Sciatic nerve (tissue), 2 donors: ENCODE results near the gene SOST. TPM values are rescaled to one million over a fixed set of nuclear protein-coding genes. Genes with fewer than 3 reads are reported as not detected.
"Not testable (repeated sequence)": the region's sequence is repeated elsewhere in the genome, so short reads cannot be mapped to it uniquely, and the experiment has no call there.

ENCODE experiments used
- ATAC-seq: fragments of 200-7000 bp; cut with Tn5 transposase; one replicate; pipeline ENCODE4 v1.9.1; 2020; ENCODE audit warnings: mild to moderate bottlenecking, moderate library complexity
- DNase-seq: peaks from one replicate; pipeline ENCODE4 v3.0.0-alpha.2; 2020; ENCODE audit warnings: low spot score
- intact Hi-C: fragments of 100-400 bp; cut with DNase I; formaldehyde crosslinking; loops from one replicate; pipeline ENCODE4 v1.14.2; 2022
- total RNA-seq: library from RNA; stranded (reverse); fragmentation: NEBNext Ultra II Directional; extraction: Animal tissue kit (Norgen Biotek cat#: 25700); gene quantifications from one replicate; pipeline ENCODE4 v1.2.1, GENCODE V29; 2021
- donor health status: DM: no; HTN: no; CAD: no.
- donor health status: DM: no; HTN: no; CAD: no.

Gene SOST
- not detected for total RNA-seq

GRCh38 chr17:43758497-43759174, at the start of gene SOST:
Gene SOST, minus strand, starts transcription at chr17:43758791. Its CDS starts 50 bp downstream, at chr17:43758741.
- ATAC-seq (no peak), DNase-seq (peak; percentile 45)
- intact Hi-C loops: no loop called here

GRCh38 chr17:43808076-43808475, 49.5 kb upstream of the SOST start:
- ATAC-seq (no peak), DNase-seq (no peak)
- intact Hi-C loops: no loop called here

- intact Hi-C loops: no loop called here
Observed at GRCh38 chr17:43805117-43805516, 46.5 kb upstream of the SOST start.

GRCh38 chr17:43803758-43804157, 45.2 kb upstream of the SOST start:
- intact Hi-C loops: no loop called here

More at GRCh38 chr17:43805117-43805516, 46.5 kb upstream of the SOST start:
- DNase-seq (no peak), ATAC-seq (no peak)

GRCh38 chr17:43801844-43802243, 43.3 kb upstream of the SOST start:
- intact Hi-C loops: no loop called here
- DNase-seq (no peak), ATAC-seq (no peak)

More at GRCh38 chr17:43803758-43804157, 45.2 kb upstream of the SOST start:
- DNase-seq (no peak), ATAC-seq (no peak)

GRCh38 chr17:43800736-43801135, 42.1 kb upstream of the SOST start:
- intact Hi-C loops: no loop called here
- ATAC-seq (no peak), DNase-seq (no peak)

GRCh38 chr17:43799047-43799446, 40.5 kb upstream of the SOST start:
- intact Hi-C loops: no loop called here
- no peak for ATAC-seq

GRCh38 chr17:43798024-43798423, 39.4 kb upstream of the SOST start:
- intact Hi-C loops, DNase-seq, ATAC-seq: not testable (repeated sequence)

More at GRCh38 chr17:43799047-43799446, 40.5 kb upstream of the SOST start:
- DNase-seq: no peak

GRCh38 chr17:43792668-43793067, 34.1 kb upstream of the SOST start:
- ATAC-seq, intact Hi-C loops, DNase-seq: not testable (repeated sequence)

GRCh38 chr17:43791589-43791988, 33.0 kb upstream of the SOST start:
- ATAC-seq (no peak), DNase-seq (no peak)
- intact Hi-C loops: no loop called here

- ATAC-seq: no peak
- intact Hi-C loops: no loop called here
- DNase-seq: no peak
Observed at GRCh38 chr17:43790311-43790940, 31.8 kb upstream of the SOST start.

GRCh38 chr17:43789482-43789881, 30.9 kb upstream of the SOST start:
- no peak for ATAC-seq
- no peak for DNase-seq
- intact Hi-C loops: no loop called here

- intact Hi-C loops: no loop called here
- ATAC-seq (no peak), DNase-seq (no peak)
Observed at GRCh38 chr17:43788540-43788939, 29.9 kb upstream of the SOST start.

GRCh38 chr17:43787728-43788127, 29.1 kb upstream of the SOST start:
- ATAC-seq (no peak), DNase-seq (no peak)
- intact Hi-C loops: no loop called here

- ATAC-seq (no peak), DNase-seq (no peak)
- intact Hi-C loops: no loop called here
Observed at GRCh38 chr17:43784628-43785101, 26.1 kb upstream of the SOST start.

GRCh38 chr17:43784068-43784467, 25.5 kb upstream of the SOST start:
- intact Hi-C loops: no loop called here
- ATAC-seq (no peak), DNase-seq (no peak)

- intact Hi-C loops: no loop called here
- ATAC-seq: no peak
- DNase-seq: no peak
Observed at GRCh38 chr17:43782913-43783680, 24.5 kb upstream of the SOST start.

- DNase-seq: no peak
- intact Hi-C loops: no loop called here
- no peak for ATAC-seq
Observed at GRCh38 chr17:43780135-43780534, 21.5 kb upstream of the SOST start, which contains the start of gene CFAP97D1. Gene CFAP97D1, plus strand, starts transcription at chr17:43780435. Its CDS starts 28 bp downstream, at chr17:43780463.
